GM11168 (cell line): ENCODE results near the gene YJU2.
"Not testable (repeated sequence)": the region's sequence is repeated elsewhere in the genome, so short reads cannot be mapped to it uniquely, and the experiment has no call there.

Experiments used
- in situ Hi-C: fragments of 300-500 bp; cut with MboI; formaldehyde crosslinking; loops from one replicate; pipeline ENCODE4 v1.12.0; 2022; ENCODE audit warnings: low sequenced_read_pairs; ENCODE audit not compliant: unreplicated experiment

The YJU2 gene

DNA sequence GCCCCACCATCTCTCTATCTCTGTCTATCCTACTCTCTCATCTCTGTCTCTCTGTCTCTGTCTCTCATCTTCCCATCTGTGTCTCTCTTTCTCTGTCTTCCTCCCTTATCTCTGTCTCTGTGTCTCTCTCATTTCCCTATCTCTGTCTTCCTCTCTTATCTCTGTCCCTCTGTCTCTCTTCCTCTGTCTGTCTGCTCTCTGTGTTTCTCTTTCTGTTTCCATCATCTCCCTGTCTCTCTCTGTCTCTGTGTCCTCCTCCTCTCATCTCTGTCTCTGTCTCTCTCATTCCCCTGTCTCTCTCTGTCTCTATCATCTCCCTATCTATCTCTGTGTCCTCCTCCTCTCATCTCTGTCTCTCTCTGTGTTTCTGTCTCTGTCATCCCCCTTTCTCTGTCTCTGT, 19.1 kb upstream of the YJU2 start:
- in situ Hi-C loops, result no loop called here

DNA sequence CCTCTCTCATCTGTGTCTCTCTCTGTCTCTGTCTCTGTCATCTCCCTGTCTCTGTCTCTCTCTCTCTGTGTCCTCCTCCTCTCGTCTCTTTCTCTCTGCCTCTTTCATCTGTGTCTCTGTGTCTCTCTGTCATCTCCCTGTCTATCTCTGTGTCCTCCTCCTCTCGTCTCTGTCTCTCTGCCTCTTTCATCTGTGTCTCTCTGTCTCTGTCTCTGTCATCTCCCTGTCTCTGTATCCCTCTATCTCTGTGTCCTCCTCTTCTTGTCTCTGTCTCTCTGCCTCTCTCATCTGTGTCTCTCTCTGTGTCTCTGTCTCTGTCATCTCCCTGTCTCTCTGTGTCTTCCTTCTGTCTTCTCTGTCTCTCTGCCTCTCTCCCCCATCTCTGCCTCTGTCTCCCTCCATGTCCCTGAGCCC, 18.1 kb upstream of the YJU2 start:
- in situ Hi-C loops, result no loop called here

DNA sequence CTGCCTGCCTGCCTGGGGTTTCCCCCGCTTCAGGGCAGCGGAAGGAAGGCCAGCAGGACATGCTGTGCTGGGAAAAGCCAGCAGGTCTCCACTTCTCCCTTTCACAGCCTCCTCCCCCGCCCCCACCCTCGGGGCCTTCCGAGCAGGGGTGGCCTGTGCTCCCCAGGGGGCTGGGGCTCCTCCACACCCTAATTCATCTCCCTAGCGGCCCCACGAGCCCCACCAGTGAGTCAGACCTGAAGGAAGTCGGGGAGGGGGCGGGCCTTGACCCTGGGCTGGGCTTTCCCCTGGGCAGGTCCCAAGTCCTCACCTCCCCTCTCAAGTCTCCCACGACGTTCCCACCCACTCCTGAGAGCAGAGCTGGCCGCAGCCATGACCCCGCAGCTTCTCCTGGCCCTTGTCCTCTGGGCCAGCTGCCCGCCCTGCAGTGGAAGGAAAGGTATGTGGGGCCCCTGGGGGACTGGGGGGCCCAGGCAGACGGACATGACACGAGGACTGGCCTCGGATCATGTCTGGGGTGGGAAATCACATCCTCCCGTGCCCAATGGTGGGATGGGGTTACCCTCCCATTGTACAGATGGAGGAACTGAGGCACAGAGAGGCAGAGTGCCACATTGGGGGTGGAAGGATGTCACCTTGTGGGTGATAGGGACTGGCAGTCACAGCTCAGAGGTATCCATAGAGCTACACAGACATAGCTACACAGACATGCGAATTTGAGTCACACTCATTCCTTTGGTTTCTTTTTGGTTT, 17.5 kb upstream of the YJU2 start, which contains the start of gene EBI3:
EBI3 (plus strand) TSS at position 345 of the 753 bp plus-strand sequence; CDS start at position 373, 28 bp downstream.
- in situ Hi-C loops, result no loop called here

DNA sequence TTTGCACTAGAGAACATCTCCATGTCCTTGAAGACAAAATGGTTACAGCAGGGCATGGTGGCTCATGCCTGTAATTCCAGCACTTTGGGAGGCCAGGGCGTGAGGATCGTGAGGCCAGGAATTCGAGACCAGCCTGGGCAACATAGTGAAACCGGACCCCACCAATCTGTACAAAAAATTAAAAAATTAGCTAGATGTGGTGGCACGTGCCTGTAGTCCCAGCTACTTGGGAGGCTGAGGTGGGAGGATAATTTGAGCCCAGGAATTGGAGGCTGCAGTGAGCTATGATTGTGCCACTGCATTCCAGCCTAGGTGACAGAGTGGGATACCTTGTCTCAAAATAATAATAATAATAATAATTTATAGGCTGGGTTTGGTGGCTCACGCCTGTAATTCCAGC, 16.6 kb upstream of the YJU2 start:
- in situ Hi-C loops, result not testable (repeated sequence)

DNA sequence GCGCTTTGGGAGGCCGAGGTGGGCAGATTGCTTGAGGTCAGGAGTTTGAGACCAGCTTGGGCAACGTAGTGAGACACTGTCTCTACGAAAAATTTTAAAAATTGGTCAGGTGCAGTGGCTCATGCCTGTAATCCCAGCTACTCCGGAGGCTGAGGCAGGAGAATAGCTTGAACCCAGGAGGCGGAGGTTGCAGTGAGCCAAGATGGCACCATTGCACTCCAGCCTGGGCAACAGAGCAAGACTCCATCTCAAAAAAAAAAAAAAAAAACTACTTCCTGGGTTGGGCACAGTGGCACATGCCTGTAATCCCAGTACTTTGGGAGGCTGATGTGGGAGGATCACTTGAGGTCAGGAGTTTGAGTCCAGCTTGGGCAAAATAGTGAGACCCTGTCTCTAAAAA, 15.4 kb upstream of the YJU2 start:
- in situ Hi-C loops, result not testable (repeated sequence)

DNA sequence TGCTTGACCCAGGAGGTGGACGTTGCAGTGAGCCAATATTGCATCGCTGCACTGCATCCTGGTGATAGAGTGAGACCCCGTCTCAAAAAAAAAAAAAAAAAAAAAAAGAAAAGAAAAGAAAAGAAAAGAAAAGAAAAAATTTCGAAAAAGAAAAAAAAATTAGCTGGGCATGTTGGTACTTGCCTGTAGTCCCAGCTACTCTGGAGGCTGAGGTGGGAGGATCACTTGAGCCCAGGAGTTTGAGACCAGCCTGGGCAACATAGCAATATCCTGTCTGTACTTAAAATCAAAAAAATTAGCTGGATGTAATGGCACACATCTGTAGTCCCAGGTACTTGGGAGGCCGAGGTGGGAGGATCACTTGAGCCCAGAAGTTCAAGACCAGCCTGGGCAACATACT, 14.7 kb upstream of the YJU2 start:
- in situ Hi-C loops, result not testable (repeated sequence)

DNA sequence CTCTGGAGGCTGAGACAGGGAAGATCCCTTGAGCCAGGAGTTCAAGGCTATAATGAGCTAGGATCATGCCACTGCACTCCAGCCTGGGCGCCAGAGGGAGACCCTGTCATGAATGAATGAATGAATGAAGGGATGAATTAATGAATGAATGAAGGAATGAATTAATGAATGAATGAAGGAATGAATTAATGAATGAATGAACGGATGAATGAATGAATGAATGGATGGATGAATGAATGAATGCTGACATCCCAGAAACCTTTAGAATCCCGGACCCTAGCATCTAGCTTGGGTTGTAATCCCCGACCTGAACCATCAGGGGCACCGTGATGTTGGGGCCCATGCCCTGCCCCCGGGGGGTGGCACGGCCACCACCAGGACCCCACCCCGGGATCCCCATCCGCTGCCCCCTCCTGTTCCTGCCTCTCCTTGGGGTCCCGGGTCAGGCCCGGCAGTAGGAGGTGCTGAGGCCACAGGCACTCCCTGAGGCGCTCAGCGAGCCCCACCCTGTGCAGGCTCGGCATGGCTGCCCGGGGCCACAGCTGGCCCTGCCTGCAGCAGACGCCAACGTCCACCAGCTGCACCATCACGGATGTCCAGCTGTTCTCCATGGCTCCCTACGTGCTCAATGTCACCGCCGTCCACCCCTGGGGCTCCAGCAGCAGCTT, 14.1 kb upstream of the YJU2 start:
- in situ Hi-C loops, result no loop called here

DNA sequence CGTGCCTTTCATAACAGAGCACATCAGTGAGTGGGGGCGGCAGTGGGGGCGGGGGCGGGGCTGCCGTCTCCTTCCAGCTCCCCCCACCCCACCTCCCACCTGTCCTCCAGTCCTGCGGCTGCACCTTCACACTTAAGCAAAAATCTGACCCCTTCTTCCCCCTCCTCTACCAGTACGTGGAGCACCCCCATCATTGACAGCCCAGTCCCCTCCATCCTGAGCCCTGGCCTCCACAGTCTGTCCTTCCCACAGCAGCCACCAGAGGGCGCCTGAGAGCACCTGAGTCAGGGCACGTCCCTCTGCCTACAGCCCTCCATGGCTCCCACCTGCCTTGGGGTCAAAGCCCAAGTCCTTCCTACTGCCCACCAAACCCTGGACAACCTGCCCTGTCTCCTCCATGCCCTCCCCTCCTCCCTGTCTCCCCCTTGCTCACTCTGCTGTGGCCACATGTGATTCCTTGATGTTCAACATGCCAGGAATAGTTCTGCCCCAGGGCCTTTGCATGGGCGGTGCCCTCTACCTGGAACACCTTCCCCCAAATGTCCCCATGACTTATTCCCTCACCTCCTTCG, 13.5 kb upstream of the YJU2 start:
- in situ Hi-C loops, result no loop called here

DNA sequence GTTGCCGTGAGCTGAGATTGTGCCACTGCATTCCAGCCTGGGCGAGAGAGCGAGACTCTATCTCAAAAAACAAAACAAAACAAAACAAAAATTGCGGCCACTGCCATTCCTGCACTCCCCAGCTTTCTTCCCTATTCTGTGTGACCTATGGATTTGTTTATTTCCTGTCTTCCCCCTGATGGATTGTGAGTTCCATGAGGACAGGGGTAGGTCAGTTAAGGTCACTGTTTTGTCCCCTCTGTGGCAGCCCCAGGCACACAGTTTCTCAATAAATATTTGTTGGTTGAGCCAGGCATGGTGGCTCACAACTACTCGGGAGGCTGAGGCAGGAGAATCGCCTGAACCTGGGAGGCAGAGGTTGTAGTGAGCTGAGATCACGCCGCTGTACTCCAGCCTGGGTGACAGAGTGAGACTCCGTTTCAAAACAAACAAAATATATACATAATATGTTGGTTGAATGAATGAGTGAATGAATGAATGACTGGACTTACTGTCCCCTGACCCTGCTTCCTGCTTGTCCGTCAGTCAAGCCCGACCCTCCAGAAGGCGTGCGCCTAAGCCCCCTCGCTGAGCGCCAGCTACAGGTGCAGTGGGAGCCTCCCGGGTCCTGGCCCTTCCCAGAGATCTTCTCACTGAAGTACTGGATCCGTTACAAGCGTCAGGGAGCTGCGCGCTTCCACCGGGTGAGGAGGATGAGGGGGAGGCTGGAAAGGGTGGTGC, 12.6 kb upstream of the YJU2 start:
- in situ Hi-C loops, result no loop called here

DNA sequence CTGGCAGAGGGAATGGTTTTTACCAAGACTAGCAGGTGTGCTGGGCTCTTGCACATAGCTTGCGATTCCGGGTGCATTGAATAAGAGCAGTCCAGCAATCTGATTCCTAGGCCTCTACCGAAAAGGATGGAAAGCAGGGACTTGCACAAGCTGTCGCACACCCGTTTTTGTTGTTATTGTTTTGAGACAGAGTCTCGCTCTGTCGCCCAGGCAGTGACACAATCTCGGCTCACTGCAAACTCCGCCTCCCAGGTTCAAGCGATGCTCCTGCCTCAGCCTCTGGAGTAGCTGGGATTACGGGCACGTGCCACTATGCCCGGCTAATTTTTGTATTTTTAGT, 12.0 kb upstream of the YJU2 start:
- in situ Hi-C loops, result no loop called here

DNA sequence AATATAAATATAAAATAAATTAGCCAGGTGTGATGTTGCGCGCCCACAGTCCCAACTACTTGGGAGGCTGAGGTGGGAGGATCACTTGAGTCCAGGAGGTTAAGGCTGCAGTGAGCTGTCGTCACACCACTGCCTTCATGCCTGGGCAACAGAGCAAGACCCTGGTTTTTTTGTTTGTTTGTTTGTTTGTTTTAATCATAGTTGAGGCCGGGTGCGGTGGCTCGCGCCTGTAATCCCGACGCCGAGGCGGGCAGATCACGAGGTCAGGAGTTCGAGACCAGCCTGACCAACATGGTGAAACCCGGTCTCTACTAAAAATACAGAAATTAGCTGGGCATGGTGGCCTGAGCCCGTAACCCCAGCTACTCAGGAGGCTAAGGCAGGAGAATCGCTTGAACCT, 9.4 kb upstream of the YJU2 start:
- in situ Hi-C loops, result not testable (repeated sequence)

DNA sequence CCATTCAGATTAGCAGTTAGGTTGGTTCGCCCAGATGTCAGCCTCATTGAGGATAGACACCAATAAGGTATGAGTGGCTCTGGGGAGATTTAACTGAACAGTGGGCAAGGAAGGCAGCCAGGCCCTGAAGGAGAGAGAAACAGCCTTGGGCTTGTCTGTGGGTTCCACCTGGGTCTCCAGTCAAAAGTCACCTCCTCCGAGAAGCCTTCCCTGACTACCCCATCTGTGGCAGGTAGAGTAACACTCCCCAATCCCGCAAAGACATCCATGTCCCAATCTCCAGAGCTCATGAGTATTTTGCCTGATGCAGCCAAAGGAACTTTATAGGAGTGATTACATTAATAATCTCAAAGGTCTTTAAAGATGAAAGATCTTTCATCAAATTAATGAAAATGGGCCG, 8.0 kb upstream of the YJU2 start:
- in situ Hi-C loops, result no loop called here

DNA sequence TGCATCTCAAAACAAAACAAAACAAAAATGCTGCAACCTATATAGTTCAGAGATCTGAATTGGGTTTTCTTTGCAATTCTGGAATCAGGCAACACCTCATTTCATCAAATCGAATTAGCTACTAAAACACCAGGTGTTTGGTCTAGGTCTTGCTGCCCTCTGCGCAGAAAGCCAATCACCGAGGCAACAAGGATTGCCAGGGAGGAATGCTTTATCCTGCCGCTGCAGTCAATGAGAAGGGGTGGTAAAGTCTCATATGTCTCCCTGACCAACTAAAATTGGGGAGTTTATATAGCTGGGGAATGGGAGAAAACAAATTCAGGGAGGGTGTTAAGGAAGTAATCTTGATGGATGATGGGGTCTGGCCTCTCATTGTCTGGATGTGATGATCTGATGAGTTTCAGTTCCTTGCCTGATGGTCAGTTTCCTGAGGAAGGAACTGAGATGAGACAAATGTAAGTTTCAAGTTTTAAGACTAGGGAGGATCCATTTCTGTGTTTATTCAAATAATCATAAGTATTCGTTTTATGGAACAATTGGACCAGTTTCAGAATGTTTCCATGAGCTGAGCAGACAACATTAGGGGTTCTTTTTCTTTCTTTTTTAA, 5.0 kb upstream of the YJU2 start:
- in situ Hi-C loops, result no loop called here

DNA sequence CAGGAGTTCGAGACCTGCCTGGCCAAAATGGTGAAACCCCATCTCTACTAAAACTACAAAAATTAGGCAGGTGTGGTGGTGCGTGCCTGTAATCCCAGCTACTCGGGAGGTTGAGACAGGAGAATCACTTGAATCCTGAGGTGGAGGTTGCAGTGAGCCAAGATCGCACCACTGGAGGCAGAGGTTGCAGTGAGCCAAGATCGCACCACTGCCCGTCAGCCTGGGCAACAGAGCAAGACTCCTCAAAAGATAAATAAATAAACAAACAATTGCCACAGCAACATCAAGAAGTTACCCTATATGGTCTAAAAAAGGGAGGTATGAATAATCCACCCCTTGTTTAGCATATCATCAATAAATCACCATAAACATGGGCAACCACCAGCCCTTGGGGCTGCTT, 942 bp upstream of the YJU2 start:
- in situ Hi-C loops, result not testable (repeated sequence)

DNA sequence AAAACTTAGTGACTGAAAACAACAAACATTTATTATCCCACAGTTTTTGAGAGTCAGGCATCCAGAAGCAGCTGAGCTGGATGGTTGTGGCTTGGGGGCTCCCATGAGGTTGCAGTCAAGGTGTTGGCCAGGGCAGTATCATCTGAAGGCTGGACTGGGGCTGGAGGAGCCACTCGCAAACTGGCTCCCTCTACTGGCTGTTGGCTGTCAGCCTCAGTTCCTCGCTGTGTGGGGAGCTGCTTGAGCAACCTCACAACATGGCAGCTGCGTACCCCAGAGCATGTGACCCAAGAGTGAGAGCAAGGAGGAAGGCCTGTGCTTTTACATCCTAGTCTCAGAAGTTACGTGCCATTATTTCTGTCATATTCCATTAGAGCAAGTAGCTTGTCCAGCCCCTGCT, 9.7 kb downstream of the YJU2 start:
- in situ Hi-C loops, result no loop called here

DNA sequence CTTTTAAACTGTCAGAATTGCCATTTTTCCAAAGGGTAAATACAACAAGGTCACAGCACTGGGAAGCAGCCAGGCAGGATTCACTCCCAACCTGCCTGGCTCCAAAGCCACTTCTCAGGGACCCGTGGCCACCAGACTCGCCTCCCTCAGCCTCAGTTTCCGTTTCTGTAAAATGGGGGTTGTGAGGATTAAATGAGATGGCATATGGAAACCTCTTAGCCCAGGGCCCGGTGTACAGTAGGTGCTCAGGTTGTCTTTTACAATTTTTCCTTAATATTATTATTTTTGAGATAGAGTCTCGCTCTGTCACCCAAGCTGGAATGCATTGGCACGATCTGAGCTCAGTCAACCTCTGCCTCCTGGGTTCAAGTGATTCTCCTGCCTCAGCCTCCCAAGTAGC, 10.1 kb downstream of the YJU2 start:
- in situ Hi-C loops, result no loop called here

DNA sequence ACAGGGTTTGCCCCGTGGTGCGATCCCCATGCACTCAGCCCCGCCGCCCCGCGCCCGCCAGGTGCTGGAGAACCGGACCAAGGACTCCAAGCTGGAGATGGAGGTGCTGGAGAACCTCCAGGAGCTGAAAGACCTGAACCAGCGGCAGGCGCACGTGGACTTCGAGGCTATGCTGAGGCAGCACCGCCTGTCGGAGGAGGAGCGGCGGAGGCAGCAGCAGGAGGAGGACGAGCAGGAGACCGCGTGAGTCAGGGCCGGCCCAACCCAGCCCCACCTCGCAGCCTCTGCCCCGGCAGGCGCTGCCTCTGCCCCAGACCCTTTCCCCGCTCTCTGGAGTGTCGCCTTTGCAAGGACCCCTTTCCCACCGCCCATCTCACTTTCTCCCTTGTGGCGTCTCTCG, 11.3 kb downstream of the YJU2 start:
- in situ Hi-C loops, result no loop called here

DNA sequence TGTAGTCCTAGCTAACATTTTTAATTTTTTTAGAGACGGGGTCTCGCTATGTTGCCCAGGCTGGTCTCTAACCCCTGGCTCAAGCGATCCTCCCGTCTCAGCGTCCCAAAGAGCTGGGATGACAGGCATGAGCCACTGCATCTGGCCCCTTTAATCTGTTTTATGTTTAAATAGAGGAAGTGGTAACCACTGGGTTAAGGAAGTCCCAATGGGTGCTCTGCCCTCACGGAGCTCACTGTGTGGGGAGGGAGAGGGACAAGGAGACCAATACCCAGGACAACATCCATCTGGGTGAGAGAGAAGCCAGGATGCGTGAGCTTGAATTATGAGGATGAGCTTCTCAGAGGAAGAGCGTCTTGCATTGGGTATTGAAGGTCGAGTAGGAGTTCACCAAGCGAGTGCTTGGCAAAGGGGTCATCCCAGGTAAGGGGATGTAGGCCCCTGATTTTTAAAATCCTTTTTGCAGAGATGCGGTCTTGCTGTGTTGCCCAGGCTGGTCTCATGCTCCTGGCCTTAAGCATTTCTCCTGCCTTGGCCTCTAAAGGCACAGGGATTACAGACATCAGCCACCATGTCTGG, 13.8 kb downstream of the YJU2 start:
- in situ Hi-C loops, result no loop called here

DNA sequence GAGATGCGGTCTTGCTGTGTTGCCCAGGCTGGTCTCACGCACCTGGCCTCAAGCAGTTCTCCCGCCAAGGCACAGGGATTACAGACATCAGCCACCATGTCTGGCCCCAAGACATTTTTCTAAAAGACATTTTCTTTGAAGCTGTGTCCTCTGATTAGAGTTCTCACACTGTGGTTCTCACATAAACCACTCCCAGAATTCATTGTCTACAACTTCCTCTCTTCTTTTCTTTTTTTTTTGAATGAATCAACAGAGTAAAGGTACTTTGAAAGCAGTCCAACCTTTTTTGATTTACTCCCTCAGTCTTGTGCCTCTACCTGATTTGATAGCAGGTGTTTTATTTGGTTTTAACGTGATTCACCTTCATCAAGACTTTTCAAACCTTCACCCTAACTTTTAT, 17.9 kb downstream of the YJU2 start:
- in situ Hi-C loops, result loop anchor here (5.0 kb wide), 1 partner anchor 87 kb away; no protein-coding TSS in a partner anchor
